Panc1 (cell line): ENCODE measurements around the gene CDK11B. TPM values are rescaled to one million over a fixed set of nuclear protein-coding genes. Genes with fewer than 3 reads are reported as not detected.

ENCODE experiments used
- ATAC-seq: fragments of 200-7000 bp; cut with Tn5 transposase; 2 replicates; pipeline ENCODE4 v1.9.1; 2020; ENCODE audit warnings: mild to moderate bottlenecking, moderate library complexity
- BruUV-seq: library from RNA; stranded (reverse); fragments of 400-500 nt; replicated peaks from 2 replicates; lab custom pipeline; 2021; lab: Mats Ljungman, UMichigan
- CTCF ChIA-PET: fragments of 300-600 bp; sonication (Branson Sonifier 250); formaldehyde crosslinking; loops from one replicate; lab custom pipeline; 2022; ENCODE audit warnings: antibody characterized with exemption; lab: Charles Lee
- POLR2A ChIA-PET: fragments of 300-600 bp; sonication (Branson Sonifier 250); formaldehyde crosslinking; loops from one replicate; lab custom pipeline; 2022; ENCODE audit warnings: antibody characterized with exemption; lab: Charles Lee
- DNase-seq: peaks from one replicate; pipeline ENCODE4 v3.0.0-alpha.2; 2010; ENCODE audit warnings: low read depth, low spot score
- H3K27ac ChIP-seq: 2 replicates; pipeline ENCODE4 v1.5.1; 2011; ENCODE audit warnings: mild to moderate bottlenecking, low read length, inconsistent platforms
- H3K27me3 ChIP-seq: fragments of 200-500 bp; sonication (Bioruptor generic); 2 replicates; pipeline ENCODE4 v1.6.0; 2014; ENCODE audit warnings: low read length, inconsistent platforms; ENCODE audit not compliant: control insufficient read depth, insufficient read depth
- H3K36me3 ChIP-seq: fragments of 200-500 bp; sonication (Bioruptor generic); 2 replicates; pipeline ENCODE4 v1.5.1; 2014; ENCODE audit warnings: inconsistent platforms, mild to moderate bottlenecking, low read length, moderate library complexity; ENCODE audit not compliant: control insufficient read depth, insufficient read depth
- H3K4me1 ChIP-seq: 2 replicates; pipeline ENCODE4 v1.5.1; 2011; ENCODE audit warnings: inconsistent platforms, mild to moderate bottlenecking, low read length, moderate library complexity; ENCODE audit not compliant: control insufficient read depth, insufficient read depth
- H3K4me3 ChIP-seq, 2 experiments: 2 replicates each; pipeline ENCODE4 v1.5.1; 2011 to 2012; ENCODE audit warnings: low read depth in 2 of 2, low read length in 2 of 2, mild to moderate bottlenecking in 2 of 2, inconsistent platforms in 1 of 2, moderate library complexity in 1 of 2
- H3K9me3 ChIP-seq: fragments of 200-500 bp; sonication (Bioruptor generic); 2 replicates; pipeline ENCODE4 v1.5.1; 2014; ENCODE audit warnings: low read depth, mild to moderate bottlenecking, inconsistent platforms, low read length, moderate library complexity; ENCODE audit not compliant: control insufficient read depth, insufficient read depth
- CTCF ChIP-seq: fragments of 450-650 bp; IDR thresholded peaks from 2 replicates; pipeline ENCODE4 v1.5.1; 2017; ENCODE audit warnings: mild to moderate bottlenecking
- POLR2AphosphoS5 ChIP-seq: IDR thresholded peaks from 2 replicates; pipeline ENCODE4 v1.6.1; 2012; ENCODE audit warnings: mild to moderate bottlenecking, low read depth, low read length, moderate library complexity
- REST ChIP-seq, 2 experiments: IDR thresholded peaks; 2 replicates each; pipeline ENCODE4 v1.6.1; 2011 to 2012; ENCODE audit warnings: low read depth in 2 of 2, control low read depth in 1 of 2, low read length in 1 of 2, mild to moderate bottlenecking in 1 of 2, moderate library complexity in 1 of 2; ENCODE audit not compliant: insufficient read depth in 1 of 2
- SIN3A ChIP-seq: IDR thresholded peaks from 2 replicates; pipeline ENCODE4 v1.6.1; 2012; ENCODE audit warnings: low read depth, mild to moderate bottlenecking, low read length, moderate library complexity, borderline replicate concordance; ENCODE audit not compliant: insufficient read depth
- TCF7L2 ChIP-seq: IDR thresholded peaks from 2 replicates; pipeline ENCODE4 v1.6.1; 2011; ENCODE audit warnings: mild to moderate bottlenecking, low read depth, low read length, inconsistent platforms
- in situ Hi-C: cut with HindIII; loops from 2 replicates; pipeline ENCODE4 v1.10.0; 2016; ENCODE audit warnings: low sequenced_read_pairs, low pct_unique_long_range_greater_than_20kb
- intact Hi-C: fragments of 100-400 bp; cut with micrococcal nuclease; formaldehyde crosslinking; loops from one replicate; pipeline ENCODE4 v1.10.0; 2022; ENCODE audit not compliant: unreplicated experiment
- total RNA-seq: library from RNA; stranded (reverse); gene quantifications from one replicate; pipeline ENCODE4 v1.2.1, GENCODE V29; 2021; ENCODE audit not compliant: unreplicated experiment

The CDK11B gene
- total RNA-seq, 1 experiment from 2014 or later: 36.5 TPM

- ChIA-PET CTCF (interaction anchor here (0.5 kb wide), 1 partner anchor 17 kb away, joined by 6 read pairs; no protein-coding TSS in a partner anchor), POLR2A (no interaction called here)
- in situ Hi-C loops: no loop called here
- ATAC-seq: no peak
- no peaks in the 10 kb centered on the region for H3K4me1 ChIP-seq
- no TSS peak for BruUV-seq
- intact Hi-C loops: no loop called here
- H3K9me3 ChIP-seq: no peaks in the 10 kb centered on the region
- no peaks in the 10 kb centered on the region for H3K27me3 ChIP-seq
- TF ChIP-seq POLR2AphosphoS5: no peak
- H3K27ac ChIP-seq: no peak overlapping the region
- no peak for DNase-seq
- no peak overlapping the region for H3K4me3 ChIP-seq
- no peaks in the 10 kb centered on the region for H3K36me3 ChIP-seq
These were observed 33.0 kb downstream of the CDK11B start for GRCh38 chr1:1625824-1626206.

- no peaks in the 10 kb centered on the region for H3K9me3 ChIP-seq
- H3K27ac ChIP-seq: no peak overlapping the region
- ChIA-PET CTCF (no interaction called here), POLR2A (no interaction called here)
- no peaks in the 10 kb centered on the region for H3K36me3 ChIP-seq
- no peak for TF ChIP-seq REST (IDR thresholded peaks at IDR 0.05; ENCODE audit: insufficient read depth in 1 of 2, low read depth in 2 of 2, low read length in 1 of 2)
- no peak for TF ChIP-seq TCF7L2
- intact Hi-C loops (no loop called here), in situ Hi-C loops (no loop called here)
- DNase-seq (no peak), ATAC-seq (no peak)
- no peaks in the 10 kb centered on the region for H3K27me3 ChIP-seq
- H3K4me1 ChIP-seq: no peaks in the 10 kb centered on the region
- no peak overlapping the region for H3K4me3 ChIP-seq
- no TSS peak for BruUV-seq
These were observed 33.4 kb downstream of the CDK11B start for GRCh38 chr1:1625404-1625775.

- ChIA-PET CTCF (no interaction called here), POLR2A (no interaction called here)
- no peak overlapping the region for H3K27ac ChIP-seq
- H3K36me3 ChIP-seq: no peaks in the 10 kb centered on the region
- no peaks in the 10 kb centered on the region for H3K9me3 ChIP-seq
- DNase-seq (no peak), ATAC-seq (no peak)
- no peaks in the 10 kb centered on the region for H3K27me3 ChIP-seq
- intact Hi-C loops: no loop called here
- TF ChIP-seq REST (IDR thresholded peaks at IDR 0.05; ENCODE audit: insufficient read depth in 1 of 2, low read depth in 2 of 2, low read length in 1 of 2): no peak
- no peak for TF ChIP-seq POLR2AphosphoS5
- no peak for TF ChIP-seq CTCF
- TF ChIP-seq SIN3A: no peak
- TF ChIP-seq TCF7L2: no peak
- in situ Hi-C loops: no loop called here
- no peaks in the 10 kb centered on the region for H3K4me1 ChIP-seq
- H3K4me3 ChIP-seq: no peak overlapping the region
- BruUV-seq: no TSS peak
These were observed 34.1 kb downstream of the CDK11B start for GRCh38 chr1:1624443-1625403.
